Fibroblast of mammary gland (primary cell): Measurements from ENCODE around the gene RAPGEF4.

ENCODE experiments used
- DNase-seq: peaks from one replicate; pipeline ENCODE4 v3.0.0-alpha.2; 2010; ENCODE audit warnings: low read depth
- H3K4me3 ChIP-seq: 2 replicates; pipeline ENCODE4 v1.5.1; 2011; ENCODE audit warnings: low read depth, mild to moderate bottlenecking, low read length, moderate library complexity; ENCODE audit not compliant: control insufficient read depth
- TF ChIP-seq, protein P1 (sequence below): conservative IDR thresholded peaks from 2 replicates; pipeline ENCODE4 v1.5.1; 2011; ENCODE audit warnings: low read depth, low read length, inconsistent platforms; ENCODE audit not compliant: control insufficient read depth, insufficient read depth

Gene RAPGEF4

DNA sequence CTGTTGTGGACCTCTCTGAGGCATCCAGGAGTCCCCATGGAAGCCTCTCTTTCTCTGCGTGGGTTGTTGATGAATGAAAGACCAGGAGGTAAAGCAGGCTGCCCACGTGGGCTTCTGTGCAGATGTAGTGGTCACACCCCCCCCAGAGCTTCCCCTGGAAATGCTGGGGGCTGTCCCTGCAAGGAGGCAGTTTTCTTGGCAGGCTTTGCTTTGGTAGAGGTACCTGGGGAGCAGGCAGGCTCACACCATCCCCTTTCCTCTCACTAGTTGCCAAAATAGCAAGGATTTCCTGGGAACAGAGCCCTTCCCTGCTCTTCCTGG, 242.4 kb downstream of the RAPGEF4 start:
- DNase-seq, result no peak
- no peak overlapping the region for H3K4me3 ChIP-seq
- TF ChIP-seq, protein P1, sequence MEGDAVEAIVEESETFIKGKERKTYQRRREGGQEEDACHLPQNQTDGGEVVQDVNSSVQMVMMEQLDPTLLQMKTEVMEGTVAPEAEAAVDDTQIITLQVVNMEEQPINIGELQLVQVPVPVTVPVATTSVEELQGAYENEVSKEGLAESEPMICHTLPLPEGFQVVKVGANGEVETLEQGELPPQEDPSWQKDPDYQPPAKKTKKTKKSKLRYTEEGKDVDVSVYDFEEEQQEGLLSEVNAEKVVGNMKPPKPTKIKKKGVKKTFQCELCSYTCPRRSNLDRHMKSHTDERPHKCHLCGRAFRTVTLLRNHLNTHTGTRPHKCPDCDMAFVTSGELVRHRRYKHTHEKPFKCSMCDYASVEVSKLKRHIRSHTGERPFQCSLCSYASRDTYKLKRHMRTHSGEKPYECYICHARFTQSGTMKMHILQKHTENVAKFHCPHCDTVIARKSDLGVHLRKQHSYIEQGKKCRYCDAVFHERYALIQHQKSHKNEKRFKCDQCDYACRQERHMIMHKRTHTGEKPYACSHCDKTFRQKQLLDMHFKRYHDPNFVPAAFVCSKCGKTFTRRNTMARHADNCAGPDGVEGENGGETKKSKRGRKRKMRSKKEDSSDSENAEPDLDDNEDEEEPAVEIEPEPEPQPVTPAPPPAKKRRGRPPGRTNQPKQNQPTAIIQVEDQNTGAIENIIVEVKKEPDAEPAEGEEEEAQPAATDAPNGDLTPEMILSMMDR, result no peak

DNA sequence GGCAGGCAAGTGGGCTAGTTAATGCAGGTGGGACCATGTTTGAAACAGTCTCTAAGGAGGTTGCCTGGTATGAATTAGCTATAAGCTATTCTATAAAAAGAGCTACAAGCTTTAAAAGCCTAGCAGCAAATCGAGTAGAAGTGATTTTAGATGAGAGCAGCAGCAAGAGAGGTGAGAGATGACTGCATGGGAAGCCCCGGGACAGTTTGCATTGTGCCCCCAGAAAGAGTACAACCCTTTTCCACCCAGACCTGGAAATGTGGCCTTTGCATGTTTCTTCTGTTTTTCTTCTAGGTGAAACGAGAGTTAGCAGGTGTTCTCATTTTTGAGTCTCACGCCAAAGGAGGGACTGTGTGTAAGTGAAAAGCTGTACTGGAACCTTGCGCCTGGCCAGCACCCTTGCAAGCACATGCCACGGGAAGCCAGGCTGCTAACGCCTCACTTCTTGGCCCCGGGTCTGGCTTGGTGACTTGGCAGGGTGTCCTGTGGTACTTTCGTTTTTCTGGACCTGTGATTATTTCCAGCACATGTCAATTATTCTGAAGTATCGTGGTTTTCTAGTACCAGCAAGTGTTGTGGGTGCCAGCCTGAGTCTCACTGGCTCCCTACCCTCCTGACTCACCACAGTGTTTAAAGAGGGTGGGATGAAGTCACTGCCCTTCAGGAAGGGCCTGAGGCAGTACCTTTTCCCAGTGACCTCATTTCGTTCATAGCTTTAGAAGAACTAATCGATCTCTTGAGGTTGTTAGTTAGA, 249.7 kb downstream of the RAPGEF4 start:
- no peak overlapping the region for H3K4me3 ChIP-seq
- DNase-seq, result no peak
- TF ChIP-seq, protein P1, result no peak

DNA sequence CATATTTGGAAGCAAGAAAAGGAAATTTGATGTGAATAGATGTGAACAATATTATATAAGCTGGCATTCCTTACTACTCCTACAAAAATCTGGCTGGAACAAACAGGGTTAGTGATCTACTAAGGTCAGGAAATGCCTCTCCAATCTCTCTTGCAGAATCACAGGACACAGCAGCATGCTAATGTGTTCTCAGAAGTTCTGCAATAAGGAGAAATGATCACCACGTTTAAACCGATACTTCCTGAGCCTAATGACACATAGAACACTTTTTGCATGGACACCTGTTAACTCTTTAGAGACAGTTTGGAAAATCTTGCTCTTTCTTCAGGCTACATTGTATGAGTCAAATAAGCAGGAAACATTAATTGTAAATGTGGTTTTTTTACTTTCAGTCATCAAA, 250.4 kb downstream of the RAPGEF4 start:
- TF ChIP-seq, protein P1, result no peak
- H3K4me3 ChIP-seq, result no peak overlapping the region
- DNase-seq, result no peak

DNA sequence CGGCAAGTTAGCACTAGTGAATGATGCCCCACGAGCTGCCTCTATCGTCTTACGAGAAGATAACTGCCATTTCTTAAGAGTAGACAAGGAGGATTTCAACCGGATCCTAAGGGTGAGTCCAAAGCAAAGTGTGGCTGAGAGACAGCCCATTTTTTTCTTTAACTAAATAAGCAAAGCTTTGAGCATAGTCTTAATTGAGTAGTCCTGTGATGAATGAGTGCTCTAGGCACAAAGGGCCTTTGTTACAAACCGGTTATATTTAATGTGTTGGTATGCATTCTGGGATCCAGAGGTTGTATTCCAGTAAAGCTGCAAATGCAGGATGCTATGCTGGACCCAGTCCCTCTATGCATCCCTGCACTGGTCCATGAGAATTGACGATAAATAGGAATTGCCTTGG, 253.1 kb downstream of the RAPGEF4 start:
- TF ChIP-seq, protein P1, result no peak
- H3K4me3 ChIP-seq, result no peak overlapping the region

DNA sequence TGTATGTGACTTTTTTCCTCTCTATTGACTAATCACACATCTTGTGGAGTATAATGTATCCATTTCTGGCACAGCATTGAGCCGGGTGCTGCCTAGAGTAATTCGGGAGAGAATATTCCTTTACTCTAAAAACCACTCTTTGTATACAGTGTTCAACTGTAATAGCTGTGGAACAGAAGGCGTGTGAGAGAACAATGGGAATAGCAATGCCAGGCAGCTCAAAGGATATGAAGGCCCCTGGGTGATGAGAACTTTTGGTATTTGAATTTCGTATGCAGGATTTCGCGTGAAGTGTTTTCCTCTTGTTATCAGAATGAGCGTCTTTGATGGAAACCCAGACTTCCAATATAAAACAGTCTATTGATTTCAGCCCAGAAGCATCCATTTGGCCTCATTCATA, 255.4 kb downstream of the RAPGEF4 start:
- no peak for DNase-seq
- TF ChIP-seq, protein P1, result no peak
- no peak overlapping the region for H3K4me3 ChIP-seq

More for the DNA sequence above, 253.1 kb downstream of the RAPGEF4 start:
- DNase-seq, result no peak

DNA sequence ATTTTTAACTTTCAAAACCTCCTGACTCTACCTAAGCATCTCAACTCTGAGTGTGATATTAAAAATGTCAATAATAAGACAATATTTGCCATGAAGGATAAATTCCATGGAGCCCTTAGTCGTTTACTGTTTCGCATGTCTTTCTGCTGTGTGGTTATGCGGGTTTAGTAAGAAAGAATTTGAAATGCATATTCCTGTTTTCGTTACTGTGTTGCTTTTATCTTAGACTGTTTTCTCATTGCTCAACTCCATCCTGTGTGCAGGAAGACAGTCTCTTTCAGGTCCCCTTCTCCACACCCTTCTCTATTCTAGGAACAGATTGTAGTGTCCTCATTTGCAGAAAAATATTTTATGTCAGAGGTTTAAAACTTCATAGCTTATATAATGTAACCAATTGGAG, 257.5 kb downstream of the RAPGEF4 start:
- TF ChIP-seq, protein P1, result no peak
- H3K4me3 ChIP-seq, result no peak overlapping the region
- DNase-seq, result no peak

DNA sequence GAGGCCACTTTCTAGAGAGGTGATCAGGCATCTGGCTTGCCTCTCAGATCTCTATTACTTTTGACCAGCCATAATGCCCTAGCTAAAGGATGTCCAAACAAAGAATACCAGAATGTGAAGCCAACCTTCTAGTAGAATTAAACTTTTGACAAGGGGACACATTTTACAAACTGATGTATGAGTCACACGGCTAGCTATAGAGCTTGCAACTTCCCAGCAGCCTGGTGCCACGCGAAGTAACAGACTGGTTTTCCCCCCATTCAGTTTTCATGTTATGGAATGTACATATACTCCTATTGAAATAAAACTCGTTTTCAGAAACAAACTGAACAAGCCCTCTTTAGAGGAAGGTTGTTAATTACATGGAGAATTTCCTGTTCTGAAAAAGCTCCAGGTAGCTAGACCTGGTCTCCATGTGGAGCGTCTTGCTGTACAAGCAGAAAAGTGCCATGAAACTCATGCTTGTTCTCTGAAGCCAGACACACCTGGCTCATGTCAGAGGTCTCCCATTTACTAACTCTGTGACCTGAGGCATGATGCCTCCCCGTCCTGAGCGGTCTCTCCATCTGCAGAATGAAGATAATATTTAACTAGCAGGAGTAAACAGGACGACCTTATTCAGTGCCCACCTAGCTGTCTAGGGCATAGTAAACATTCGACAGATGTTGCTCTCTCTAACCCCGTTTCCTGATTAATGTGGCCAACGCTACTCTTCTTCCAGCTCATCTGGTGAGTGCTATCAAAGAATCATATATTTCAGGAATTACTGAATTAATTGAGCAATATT, 258.5 kb downstream of the RAPGEF4 start:
- no peak overlapping the region for H3K4me3 ChIP-seq
- TF ChIP-seq, protein P1, result no peak
- DNase-seq, result no peak
